ENCODE measurements around the gene AK5. TPM values are rescaled to one million over a fixed set of nuclear protein-coding genes. Genes with fewer than 3 reads are reported as not detected.

AK5 gene
- total RNA-seq, 1 donor from 2014 or later = not detected

GRCh38 chr1:77336729-77337128, 54.9 kb downstream of the AK5 start:
- no peaks in the 10 kb centered on the region for H3K36me3 Mint-ChIP-seq (ENCODE audit: low read depth)
- POLR2A ChIA-PET = no interaction called here
- DNase-seq (no peak), ATAC-seq (ENCODE audit: low read depth) (no peak)
- CTCF ChIA-PET = no interaction called here
- no peak overlapping the region for H3K4me3 Mint-ChIP-seq
- no peak for TF ChIP-seq CTCF (IDR thresholded peaks at IDR 0.05)
- no peaks in the 10 kb centered on the region for H3K27me3 Mint-ChIP-seq
- H3K27ac Mint-ChIP-seq = no peak overlapping the region
- intact Hi-C loops (cut with micrococcal nuclease) = no loop called here
- H3K4me1 Mint-ChIP-seq = no peaks in the 10 kb centered on the region
- no peaks in the 10 kb centered on the region for H3K9me3 Mint-ChIP-seq

- no peaks in the 10 kb centered on the region for H3K27me3 Mint-ChIP-seq
Measured at GRCh38 chr1:77339326-77339725, 57.5 kb downstream of the AK5 start.

GRCh38 chr1:77341195-77341594, 59.4 kb downstream of the AK5 start:
- no peak for DNase-seq

More at GRCh38 chr1:77339326-77339725, 57.5 kb downstream of the AK5 start:
- DNase-seq (no peak), ATAC-seq (ENCODE audit: low read depth) (no peak)
- ChIA-PET POLR2A (no interaction called here), CTCF (no interaction called here)
- Mint-ChIP-seq H3K4me3 (no peak overlapping the region), H3K27ac (no peak overlapping the region), H3K4me1 (no peaks in the 10 kb centered on the region), H3K9me3 (no peaks in the 10 kb centered on the region), H3K36me3 (ENCODE audit: low read depth) (no peaks in the 10 kb centered on the region)
- no peak for TF ChIP-seq CTCF (IDR thresholded peaks at IDR 0.05)
- intact Hi-C loops (cut with micrococcal nuclease) = no loop called here

GRCh38 chr1:77342745-77343144, 60.9 kb downstream of the AK5 start:
- Mint-ChIP-seq H3K27ac (no peak overlapping the region), H3K4me3 (no peak overlapping the region), H3K27me3 (no peaks in the 10 kb centered on the region), H3K4me1 (no peaks in the 10 kb centered on the region), H3K9me3 (no peaks in the 10 kb centered on the region), H3K36me3 (ENCODE audit: low read depth) (no peaks in the 10 kb centered on the region)
- ATAC-seq (ENCODE audit: low read depth) (no peak), DNase-seq (no peak)
- no peak for TF ChIP-seq CTCF (IDR thresholded peaks at IDR 0.05)
- CTCF ChIA-PET = no interaction called here
- POLR2A ChIA-PET = no interaction called here
- intact Hi-C loops (cut with micrococcal nuclease) = no loop called here

More at GRCh38 chr1:77341195-77341594, 59.4 kb downstream of the AK5 start:
- no peak for TF ChIP-seq CTCF (IDR thresholded peaks at IDR 0.05)
- no peaks in the 10 kb centered on the region for H3K4me1 Mint-ChIP-seq
- intact Hi-C loops (cut with micrococcal nuclease) = no loop called here
- H3K36me3 Mint-ChIP-seq (ENCODE audit: low read depth) = no peaks in the 10 kb centered on the region
- ChIA-PET POLR2A (no interaction called here), CTCF (no interaction called here)
- H3K9me3 Mint-ChIP-seq = no peaks in the 10 kb centered on the region
- no peak for ATAC-seq (ENCODE audit: low read depth)
- no peak overlapping the region for H3K27ac Mint-ChIP-seq
- H3K27me3 Mint-ChIP-seq = no peaks in the 10 kb centered on the region
- no peak overlapping the region for H3K4me3 Mint-ChIP-seq

- Mint-ChIP-seq H3K27ac (no peak overlapping the region), H3K27me3 (no peaks in the 10 kb centered on the region), H3K36me3 (ENCODE audit: low read depth) (no peaks in the 10 kb centered on the region), H3K9me3 (no peaks in the 10 kb centered on the region), H3K4me1 (no peaks in the 10 kb centered on the region), H3K4me3 (no peak overlapping the region)
- no peak for ATAC-seq (ENCODE audit: low read depth)
- no peak for DNase-seq
- CTCF ChIA-PET = no interaction called here
- intact Hi-C loops (cut with micrococcal nuclease) = no loop called here
- no peak for TF ChIP-seq CTCF (IDR thresholded peaks at IDR 0.05)
- POLR2A ChIA-PET = no interaction called here
Measured at GRCh38 chr1:77347646-77348045, 65.8 kb downstream of the AK5 start.

All from activated B cell treated with CpG ODN at 0.5 μM for 24 hours (primary cell).